Stimulated activated CD4-positive, alpha-beta T cell treated with anti-CD3 and anti-CD28 coated beads, Interleukin-1b, Interleukin-23, amount 100 ng/mL, for 4 hours (primary cell): ENCODE data around the gene IMPG1.

Experiments
- DNase-seq, 2 donors: peaks; one replicate each; pipeline ENCODE4 v3.0.0-alpha.2; 2020; ENCODE audit warnings: low read depth in 2 of 2

Gene IMPG1, protein sequence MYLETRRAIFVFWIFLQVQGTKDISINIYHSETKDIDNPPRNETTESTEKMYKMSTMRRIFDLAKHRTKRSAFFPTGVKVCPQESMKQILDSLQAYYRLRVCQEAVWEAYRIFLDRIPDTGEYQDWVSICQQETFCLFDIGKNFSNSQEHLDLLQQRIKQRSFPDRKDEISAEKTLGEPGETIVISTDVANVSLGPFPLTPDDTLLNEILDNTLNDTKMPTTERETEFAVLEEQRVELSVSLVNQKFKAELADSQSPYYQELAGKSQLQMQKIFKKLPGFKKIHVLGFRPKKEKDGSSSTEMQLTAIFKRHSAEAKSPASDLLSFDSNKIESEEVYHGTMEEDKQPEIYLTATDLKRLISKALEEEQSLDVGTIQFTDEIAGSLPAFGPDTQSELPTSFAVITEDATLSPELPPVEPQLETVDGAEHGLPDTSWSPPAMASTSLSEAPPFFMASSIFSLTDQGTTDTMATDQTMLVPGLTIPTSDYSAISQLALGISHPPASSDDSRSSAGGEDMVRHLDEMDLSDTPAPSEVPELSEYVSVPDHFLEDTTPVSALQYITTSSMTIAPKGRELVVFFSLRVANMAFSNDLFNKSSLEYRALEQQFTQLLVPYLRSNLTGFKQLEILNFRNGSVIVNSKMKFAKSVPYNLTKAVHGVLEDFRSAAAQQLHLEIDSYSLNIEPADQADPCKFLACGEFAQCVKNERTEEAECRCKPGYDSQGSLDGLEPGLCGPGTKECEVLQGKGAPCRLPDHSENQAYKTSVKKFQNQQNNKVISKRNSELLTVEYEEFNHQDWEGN

DNA sequence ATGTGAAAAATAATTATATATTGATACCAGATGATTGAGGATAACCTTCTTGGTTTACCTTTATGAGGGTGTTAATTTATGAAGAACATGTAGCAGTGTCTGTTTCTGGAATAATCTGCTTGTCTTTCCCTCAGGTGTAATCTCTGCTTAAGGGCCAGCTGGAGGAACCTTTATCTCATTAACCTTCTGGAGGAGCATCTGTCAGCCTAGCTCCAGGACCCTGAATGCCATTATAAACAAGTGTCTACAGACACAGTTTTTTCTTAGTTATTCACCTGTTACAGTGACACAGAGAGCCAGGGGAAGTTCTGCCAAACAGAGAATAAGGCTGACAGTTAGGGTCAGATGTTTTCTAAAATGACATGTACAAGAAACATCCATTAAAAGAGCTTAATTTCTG, at the start of gene IMPG1:
Gene IMPG1, minus strand, starts transcription at position 101 of the 400 bp plus-strand sequence. CDS start 174 bp downstream, outside the sequence.
- DNase-seq, result no peak

DNA sequence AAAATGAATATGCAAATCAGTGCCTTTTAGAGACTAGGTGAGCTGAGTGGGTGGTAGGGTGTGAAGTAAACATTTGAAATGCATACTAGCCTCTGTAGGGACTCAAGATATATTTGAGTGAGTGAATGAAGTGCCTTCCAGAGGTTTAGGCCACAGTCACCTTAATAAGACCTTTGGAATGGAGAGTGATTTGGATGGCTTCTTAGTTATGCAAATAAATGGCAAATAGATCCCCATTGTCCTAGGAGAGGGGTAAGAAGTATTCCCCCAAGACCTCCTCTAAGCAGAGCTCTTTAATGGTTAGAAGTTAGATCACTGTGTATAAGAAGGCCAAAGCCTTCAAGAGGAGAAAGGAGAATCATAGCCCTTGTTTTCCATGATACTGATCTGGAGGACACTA, 47.8 kb upstream of the IMPG1 start:
- DNase-seq, result no peak

DNA sequence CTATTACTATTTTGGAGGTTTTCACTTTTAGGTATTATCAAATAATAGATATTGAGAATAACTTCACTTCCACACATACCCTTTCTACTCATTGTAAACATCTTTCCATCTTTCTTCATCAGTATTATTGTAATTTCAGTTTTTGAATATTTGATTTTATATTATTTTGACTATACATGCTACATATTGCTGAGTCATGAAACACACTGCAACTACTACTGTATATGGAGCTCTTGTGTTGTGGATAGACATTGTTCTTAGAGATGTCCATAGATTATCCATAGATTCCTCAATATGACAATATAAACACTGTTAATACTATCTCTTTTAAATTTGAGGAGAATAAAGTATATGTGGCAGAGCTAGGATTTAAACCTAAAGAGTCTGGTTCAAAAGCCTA, 819 bp upstream of the IMPG1 start:
- DNase-seq, result no peak

DNA sequence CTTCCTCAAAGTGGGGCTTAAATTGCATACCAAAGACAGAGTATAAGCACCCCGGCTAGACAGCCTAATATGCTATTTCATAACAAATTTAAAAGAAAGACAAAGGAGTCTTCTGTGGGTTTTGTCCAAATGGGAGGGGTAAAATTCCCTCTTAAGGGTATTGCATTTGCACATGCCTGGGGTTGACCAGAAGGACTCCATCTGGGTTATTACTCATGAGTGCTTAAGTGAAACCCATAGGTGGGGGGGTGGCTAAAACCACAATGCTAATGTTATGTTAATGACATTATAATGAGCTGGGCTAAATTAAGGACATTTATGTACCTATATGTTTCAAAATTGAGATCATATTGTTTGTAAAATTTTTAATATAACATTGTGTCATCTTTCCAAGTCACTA, 15.0 kb downstream of the IMPG1 start:
- no peak for DNase-seq

DNA sequence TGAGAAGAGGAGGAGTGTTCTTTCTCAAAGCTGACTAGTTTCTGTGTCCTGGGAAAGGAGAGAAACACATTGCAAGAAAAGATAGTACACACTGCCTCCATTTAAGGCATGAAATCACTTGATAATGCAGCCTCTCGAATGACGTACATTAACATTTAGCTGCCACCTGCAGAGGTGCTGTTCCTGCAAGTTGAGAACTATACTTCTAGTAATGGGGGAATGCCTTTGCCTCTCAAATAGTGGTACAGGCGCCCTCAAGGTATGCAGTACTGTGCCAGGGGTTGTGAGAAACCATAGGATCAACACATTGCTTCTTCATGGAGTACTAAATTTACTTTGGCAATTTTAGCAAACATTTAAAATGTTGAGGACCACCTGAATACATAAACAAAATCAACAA, 20.1 kb downstream of the IMPG1 start:
- no peak for DNase-seq

DNA sequence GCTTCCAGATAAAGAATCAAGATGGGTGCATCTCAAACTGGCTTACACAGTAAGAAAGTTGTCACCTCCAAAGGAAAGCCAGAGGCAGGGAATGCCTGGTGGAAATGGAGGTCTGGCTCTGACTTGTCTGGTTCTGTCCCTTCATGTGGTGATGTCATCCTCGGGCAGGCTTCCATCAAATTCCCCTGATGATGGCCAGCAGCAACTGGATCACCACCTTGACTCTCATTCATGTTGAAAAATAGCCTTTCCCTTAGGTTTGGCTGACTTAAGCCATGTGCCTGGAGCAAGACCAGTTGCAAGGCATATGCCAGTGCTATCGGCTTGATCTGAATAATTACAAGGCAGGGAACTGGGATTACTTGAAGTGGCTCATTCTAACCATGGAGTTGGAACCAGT, 28.8 kb downstream of the IMPG1 start:
- DNase-seq, result no peak

DNA sequence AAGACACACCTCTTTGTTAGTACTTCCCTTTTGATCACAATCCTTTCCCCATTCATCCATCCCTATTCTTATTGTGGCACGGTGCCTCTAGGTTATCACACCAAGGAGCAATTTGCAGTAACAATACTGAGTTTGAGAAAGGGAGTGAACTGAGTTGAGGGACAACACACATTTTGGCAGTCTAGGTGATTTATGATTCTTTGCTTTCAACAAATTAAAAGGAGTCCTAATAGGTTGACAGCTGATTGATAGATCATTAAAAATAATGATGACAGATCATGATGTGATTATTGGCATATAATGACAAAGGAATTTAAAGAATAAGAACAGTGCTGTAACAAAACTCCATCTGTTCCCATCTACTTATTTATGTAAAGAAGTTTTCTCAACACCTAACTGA, 36.7 kb downstream of the IMPG1 start:
- DNase-seq, result no peak

DNA sequence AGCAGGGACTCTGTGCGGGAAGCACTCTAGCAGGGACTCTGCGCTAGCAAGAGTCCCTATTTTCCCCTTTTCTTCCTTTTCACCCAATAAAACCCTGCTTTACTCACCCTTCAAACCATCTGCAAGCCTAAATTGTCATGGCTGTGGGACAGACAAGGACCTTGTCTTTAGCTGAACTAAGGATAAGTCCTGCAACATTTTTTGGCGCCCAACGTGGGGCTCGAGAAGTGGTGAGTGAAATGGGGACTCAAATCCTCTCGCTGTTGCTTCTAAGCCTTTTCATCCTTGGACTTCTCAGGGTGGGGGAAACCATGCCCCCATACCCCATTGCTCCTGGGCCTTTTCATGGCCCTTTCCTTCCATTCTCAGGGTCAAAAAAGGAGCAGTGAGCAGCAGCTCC, 46.4 kb downstream of the IMPG1 start:
- no peak for DNase-seq

DNA sequence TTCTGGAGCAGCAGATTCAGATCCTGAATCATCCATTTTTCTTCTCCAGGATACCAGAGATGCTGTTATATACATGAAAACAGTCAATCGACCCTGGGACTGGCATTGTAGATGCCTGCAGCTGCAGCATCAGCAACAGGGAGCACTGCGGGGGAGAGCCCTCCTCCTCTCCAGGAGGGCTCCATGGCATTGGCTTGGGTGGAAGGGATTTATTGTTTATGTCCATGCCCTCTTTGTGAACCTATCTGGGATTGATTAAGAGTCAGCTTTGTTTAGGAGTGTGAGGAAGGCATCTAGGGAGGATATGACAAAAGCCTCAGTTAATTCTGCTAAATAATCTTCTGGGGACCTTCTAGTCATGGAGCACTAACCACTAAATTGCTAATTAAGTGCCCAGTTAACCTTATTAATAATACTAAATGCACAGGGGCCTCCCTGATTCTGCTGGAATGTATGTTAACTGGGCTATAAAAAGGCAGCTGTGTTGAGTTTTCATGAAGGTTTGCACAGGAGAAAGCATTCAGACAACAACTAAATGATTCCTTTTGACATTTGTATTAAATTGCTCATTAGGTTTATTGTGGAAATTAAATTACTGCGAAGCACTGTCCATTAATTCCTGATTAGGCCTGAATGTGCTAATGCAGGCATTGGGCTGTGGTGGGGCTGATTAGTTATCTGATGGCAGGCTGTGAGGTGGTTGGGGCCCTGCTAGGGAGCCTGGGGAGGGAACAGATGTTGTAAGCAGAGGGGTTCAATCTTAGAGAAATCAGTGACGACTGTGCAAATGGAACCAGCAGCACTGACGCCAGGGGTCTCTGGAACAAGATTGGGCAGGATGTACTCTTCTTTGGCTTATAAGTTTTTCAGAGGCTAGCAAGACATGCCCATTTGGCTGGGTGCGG, 57.6 kb downstream of the IMPG1 start:
- no peak for DNase-seq

DNA sequence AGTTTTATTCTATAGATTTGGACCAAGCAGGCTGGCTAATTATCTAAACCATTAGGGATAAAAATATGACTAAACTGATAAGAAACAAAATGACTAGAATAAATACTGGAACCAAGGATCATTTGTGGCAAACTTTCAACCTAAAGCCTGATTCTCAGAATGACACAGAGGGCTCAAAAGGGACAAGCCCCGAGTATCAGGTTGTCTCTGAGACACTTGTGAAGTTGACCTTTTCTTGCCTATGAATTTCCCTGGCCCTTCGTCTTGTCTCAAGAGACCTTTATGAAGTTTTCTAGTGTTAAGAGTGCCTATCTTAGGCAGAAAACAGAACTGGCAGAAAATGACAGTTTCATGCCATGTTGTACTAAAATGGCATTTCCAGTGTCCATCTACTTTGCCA, 68.3 kb downstream of the IMPG1 start:
- DNase-seq, result no peak

DNA sequence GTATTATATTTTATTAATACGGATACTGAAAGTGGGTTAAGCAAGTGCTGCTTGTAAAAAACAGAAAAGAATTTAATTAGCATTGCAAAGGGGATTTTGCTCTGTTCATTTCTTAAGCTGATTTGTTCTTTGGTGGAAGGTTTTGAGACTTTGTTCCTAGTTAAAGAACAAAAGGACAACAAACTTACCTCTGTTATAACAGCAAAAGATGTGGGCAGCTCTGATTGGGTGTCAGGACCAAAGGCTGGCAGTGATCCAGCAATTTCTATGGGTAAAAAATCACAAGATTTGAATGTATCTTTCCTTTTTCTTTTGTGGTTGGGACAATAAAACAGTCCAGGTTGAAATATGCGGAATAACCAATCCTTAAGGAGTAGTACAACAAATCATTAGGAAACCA, 68.8 kb downstream of the IMPG1 start:
- DNase-seq, result no peak

DNA sequence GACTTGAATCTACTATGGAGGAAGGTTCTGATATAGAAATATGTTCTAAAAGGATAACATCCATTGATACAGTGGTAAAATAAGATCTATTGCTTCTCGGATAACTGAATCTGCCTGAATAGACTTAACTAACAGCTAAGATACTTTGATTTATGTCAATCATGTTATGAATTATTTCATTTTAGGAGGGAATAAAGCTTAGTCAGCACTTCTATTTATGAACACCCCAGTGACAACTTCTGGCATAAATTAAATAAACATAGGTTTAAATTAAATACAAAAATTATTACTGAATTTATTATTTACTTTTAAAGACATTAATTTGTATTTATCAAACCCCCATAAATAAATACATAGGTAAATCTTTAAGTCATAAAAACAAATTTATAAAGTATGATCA, 69.3 kb downstream of the IMPG1 start:
- DNase-seq, result no peak

DNA sequence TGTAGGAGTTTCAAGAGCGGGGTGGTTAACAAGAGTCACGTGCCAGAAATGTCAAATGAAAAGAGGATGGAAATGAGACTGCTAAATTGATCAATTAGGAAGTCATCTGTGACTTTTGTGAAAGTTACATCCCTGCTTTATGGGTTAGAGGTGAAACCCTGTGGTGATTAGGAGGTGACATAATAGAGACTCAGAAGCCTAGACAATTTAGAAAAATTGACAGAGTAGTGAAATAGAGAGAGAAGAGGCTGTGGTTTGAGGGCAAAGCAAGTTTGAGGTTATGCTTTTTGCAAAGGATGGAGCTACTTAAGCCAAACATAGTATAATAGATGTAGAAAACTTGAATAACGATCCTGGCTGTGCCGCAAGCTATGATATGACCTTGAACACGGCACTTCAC, 71.8 kb downstream of the IMPG1 start:
- no peak for DNase-seq

DNA sequence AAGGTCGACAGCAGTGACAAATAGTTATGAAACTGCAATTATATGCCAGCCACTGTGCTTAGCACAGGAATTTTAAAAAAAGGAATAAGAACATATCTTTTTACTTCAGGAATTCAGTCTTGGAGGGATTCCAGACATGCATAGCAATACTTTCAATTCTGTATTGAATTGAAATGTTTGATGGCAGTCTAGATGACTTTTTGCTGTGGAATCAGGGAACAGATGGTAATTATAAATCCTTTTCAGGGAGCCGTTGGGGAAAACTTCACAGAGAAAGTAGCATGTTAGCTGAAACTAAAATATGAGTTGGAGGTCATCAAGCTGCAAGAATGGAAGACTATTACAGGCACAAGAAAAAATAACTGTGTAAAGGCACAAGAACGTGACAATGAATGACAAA, 74.8 kb downstream of the IMPG1 start:
- DNase-seq, result no peak

DNA sequence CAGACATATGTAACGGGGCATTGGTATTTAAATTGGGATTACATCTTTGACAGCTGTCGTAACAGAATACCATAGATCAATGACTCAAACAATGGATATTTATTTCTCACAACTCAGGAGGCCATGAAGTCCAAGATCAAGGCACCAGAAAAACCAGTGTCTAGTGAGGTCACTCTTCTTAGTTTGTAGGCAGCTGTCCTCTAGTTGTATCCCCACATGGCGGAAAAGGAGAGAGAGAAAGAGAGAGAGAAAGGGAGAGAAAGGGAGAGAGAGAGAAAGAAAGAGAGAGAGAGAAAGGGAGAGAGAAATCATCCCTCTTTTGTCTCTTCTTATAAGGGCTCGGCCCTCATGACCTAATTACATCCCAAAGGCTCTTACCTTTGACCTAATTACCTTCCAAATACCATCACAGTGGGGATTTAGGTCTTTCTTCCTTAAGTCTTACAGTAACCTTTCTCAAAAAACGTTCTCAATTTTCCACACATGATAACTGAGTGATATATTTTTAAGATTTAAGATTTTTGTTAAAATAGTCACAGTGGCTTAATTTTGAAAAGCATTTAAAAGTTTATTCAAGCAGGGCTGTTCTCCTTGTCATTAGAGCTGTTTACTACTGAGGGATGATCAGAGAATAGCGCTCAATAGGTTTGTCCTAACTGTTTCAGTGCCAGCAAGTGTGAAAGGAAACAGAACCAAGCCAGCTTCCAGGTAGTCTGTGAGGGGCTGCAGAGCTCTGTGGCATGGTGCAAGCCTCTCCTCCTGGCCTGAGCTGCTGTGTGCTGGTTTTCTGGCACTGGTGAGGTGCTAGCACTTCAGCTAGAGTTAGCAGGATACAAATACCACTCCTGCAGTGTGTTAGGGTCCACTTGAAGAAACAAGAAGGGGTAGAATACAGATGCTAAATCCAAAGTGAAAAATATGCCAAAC, 79.0 kb downstream of the IMPG1 start:
- DNase-seq, result no peak

DNA sequence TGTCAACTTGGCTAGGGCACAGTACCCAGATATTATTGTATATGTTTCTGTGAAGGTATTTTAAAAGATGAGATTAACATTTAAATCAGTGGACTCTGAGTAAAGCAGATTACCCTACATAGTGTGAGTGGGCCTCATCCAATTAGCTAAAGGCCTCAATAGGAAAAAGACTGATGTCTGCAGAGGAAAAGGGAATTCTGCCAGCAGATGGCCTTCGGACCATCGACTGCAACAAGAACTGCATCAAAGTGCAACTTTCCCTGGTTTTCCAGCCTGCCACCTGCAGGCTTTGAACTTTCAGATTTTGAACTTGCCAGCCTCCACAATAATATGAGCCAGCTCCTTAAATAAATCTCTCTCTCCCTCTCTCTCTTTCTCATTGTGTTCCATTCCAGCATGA, 80.5 kb downstream of the IMPG1 start:
- no peak for DNase-seq

DNA sequence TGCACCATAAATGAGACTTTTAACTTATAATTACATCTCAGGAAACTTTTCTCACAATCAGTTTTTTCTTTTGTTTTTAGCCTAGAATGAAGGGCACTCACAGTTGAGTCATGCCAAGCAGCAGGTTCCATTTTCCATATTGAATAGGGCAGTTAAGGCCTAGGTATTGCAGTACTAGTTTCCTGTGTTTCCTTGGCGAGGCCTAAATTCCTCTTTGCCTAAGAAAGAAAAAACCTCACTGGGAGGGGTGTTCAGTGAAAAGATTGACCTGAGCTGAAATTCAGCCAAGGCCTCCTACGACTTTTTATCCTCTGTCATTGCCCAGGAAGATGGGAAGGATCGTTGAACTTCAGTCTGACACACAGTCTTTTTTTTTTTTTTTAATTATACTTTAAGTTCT, 85.5 kb downstream of the IMPG1 start:
- DNase-seq, result no peak

DNA sequence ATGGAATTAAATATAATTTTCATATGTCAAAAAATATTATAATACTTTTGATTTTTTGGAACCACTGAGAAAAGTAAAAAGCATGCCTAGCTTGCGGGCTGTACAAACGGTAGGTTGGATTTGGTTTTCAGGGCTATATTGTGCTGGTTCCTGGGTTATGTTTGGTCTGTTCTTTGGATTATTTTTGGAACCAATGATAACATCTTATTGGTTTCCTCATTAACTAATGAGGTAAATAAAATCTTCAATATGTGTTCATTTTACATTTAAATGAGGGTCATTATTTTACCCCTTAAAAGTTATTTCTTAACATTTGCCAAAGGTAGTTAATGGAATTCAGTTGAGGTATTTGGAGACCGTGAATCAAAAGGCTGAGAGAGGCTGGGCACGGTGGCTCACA, 96.6 kb downstream of the IMPG1 start:
- DNase-seq, result no peak

DNA sequence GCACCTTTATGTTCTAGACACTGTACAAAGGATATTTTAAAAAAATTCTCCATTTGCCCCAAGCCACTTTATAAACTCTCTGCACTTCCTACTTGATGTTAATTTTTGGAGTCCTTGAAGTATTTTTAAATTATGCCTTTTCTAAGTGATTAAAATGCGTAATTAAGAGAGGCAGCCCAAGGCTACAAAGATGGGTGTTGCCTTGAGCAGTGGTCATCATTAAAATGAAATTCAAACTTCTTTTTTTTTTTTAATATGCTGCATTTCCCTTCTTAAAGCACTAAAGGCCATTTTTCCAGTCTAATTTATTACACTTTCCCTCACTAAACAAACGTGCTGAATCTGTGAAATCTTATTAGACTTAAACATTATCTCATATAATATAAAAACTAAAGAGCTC, 102.4 kb downstream of the IMPG1 start:
- no peak for DNase-seq

DNA sequence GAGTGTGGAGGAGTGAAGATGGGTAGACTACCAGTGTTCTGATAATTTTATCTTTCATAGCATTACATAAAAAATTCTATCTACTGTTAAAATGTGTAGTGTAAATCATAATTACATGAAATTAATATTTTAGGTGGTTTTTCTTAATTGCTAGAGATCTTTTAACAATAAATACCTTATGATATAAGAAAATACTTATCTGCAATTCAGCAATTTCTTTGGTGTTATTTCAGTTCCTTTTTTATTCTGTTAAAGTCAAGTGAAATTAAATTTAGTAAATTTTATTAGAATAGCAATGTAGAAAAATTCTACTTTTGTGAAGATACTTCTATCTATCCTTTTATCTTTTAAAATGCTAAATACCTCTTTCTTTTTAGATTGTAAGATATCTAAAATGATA, 104.3 kb downstream of the IMPG1 start:
- no peak for DNase-seq

DNA sequence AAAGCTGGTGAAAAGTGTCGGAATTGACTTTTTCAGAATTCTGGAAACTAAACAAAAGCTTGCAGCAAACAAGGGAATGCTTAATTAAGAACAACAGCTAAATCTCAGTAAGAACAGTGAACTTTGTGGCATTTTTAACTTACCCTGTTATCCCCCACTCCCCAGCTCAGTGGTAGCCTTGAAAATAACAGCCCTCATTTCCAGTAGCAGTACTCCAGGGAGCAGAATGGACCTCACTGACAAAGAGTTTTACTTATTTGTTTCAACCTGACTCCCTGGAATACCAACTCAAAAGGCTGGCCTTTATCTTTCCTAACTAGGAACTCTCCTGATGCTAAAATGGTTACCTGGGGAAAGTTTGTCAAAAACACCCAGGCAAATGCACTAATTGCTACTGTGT, 108.9 kb downstream of the IMPG1 start:
- DNase-seq, result no peak
